Large intestine (tissue), 3 donors: ENCODE results near the gene UIMC1. TPM values are rescaled to one million over a fixed set of nuclear protein-coding genes. Genes with fewer than 3 reads are reported as not detected.

Experiments
- DNase-seq, 2 donors: peaks; one replicate each; pipeline versions ENCODE4 v3.0.0 to v3.0.0-alpha.2; 2013
- H3K27ac ChIP-seq: one replicate; pipeline ENCODE4 v1.5.1; 2013; ENCODE audit warnings: low read length
- H3K27me3 ChIP-seq: 2 replicates; pipeline ENCODE4 v1.6.1; 2013; ENCODE audit warnings: low read length; ENCODE audit not compliant: control insufficient read depth, insufficient read depth
- H3K36me3 ChIP-seq: 2 replicates; pipeline ENCODE4 v1.6.1; 2013; ENCODE audit warnings: low read length; ENCODE audit not compliant: control insufficient read depth, insufficient read depth
- H3K4me1 ChIP-seq: one replicate; pipeline ENCODE4 v1.6.1; 2013; ENCODE audit warnings: low read length; ENCODE audit not compliant: control insufficient read depth, insufficient read depth
- H3K4me3 ChIP-seq: one replicate; pipeline ENCODE4 v1.5.1; 2013; ENCODE audit warnings: low read length
- H3K9me3 ChIP-seq: one replicate; pipeline ENCODE4 v1.6.1; 2013; ENCODE audit warnings: mild to moderate bottlenecking, low read depth, low read length, moderate library complexity; ENCODE audit not compliant: control insufficient read depth
- WGBS: methylation state at CpG from one replicate; pipeline ENCODE4 v1.1.5; 2013; ENCODE audit warnings: low lambda C conversion rate; ENCODE audit not compliant: insufficient coverage; 5-methylcytosine and 5-hydroxymethylcytosine counted together
- polyA plus RNA-seq: library from polyadenylated mRNA; unstranded; fragments of 120-200 nt; gene quantifications from one replicate; pipeline ENCODE4 v1.2.1, GENCODE V29; 2013

Gene UIMC1
- polyA plus RNA-seq, 1 donor, result 31.1 TPM

DNA sequence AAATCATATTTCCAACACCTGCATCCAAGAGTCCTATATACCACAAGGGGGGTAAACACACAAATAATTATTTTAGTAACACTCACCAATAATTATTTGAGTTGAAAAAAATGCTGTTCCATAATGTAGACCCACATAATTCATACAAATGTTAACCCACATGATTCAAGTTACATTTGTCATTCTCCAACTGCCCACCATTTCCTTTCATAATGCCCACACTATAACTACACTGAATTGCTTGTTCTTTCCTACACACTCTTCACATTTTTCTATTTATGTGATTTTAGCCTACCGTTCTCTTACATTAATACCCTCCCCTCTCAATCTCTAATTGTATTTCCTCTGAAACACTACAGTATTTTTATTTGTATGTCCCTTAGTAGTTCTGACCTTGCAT lies 71.6 kb downstream of the UIMC1 start:
- H3K36me3 ChIP-seq, result peaks cover 35% of the 10 kb centered on the region

DNA sequence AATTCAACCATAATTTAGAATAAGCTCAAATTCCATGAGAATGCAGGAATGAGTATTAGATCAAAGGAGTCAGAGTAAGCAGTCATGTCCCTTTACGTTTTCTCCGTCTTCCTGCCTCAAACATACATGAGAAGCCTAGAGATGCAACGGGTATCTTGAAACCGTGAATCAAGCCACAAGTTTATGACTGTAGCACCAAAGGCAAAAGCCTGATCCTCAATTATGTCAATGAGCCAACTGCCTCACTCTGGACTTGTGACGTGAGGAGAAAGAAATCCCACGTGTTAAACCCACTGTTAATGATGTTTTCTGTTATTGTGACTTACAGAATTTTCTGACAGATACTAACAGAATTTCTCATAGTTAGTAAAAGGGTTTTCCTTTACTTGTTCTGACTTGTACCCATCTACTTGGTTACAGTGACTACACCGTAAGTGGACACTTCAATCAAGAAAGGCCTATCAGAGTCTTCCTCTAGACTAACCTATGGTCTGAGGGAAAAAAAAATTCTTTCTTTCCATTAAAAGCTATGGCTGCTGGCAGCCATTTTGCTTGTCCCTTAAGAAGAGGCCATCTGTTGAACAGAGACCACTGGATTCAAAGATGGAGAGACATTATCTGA lies 72.2 kb downstream of the UIMC1 start:
- H3K27me3 ChIP-seq, result no peaks in the 10 kb centered on the region
- no peak overlapping the region for H3K4me3 ChIP-seq
- DNase-seq, result no peak
- H3K36me3 ChIP-seq, result peaks cover 33% of the 10 kb centered on the region
- H3K4me1 ChIP-seq, result no peaks in the 10 kb centered on the region
- WGBS, result 92% methylated on average over 2 of the region's 7 CpGs
- no peaks in the 10 kb centered on the region for H3K9me3 ChIP-seq
- H3K27ac ChIP-seq, result no peak overlapping the region

More for the DNA sequence above, 71.6 kb downstream of the UIMC1 start:
- no peaks in the 10 kb centered on the region for H3K27me3 ChIP-seq
- no peak overlapping the region for H3K27ac ChIP-seq
- no peak for DNase-seq
- no peaks in the 10 kb centered on the region for H3K9me3 ChIP-seq
- WGBS, result 100% methylated on average over 1 of the region's 1 CpG
- no peak overlapping the region for H3K4me3 ChIP-seq
- H3K4me1 ChIP-seq, result no peaks in the 10 kb centered on the region

DNA sequence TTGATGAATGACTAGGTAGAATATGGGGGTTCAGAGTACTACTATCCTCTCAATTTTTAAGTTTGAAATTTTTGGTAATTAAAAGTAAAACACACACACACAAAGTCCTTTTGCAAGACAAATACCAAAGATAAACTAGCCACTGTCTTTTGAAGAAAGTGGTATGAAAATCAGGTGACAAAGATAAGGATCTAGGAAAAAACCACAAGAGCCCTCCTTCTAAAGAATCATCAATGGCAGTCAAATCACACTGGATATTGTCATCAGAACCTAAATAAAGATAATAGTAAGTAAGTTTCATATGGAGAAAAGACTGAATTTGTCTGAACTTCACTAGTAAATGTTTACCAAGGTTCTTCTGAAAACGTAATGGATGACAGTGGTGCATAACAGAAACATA lies 76.9 kb downstream of the UIMC1 start:
- Histone ChIP-seq H3K4me3 (no peak overlapping the region), H3K36me3 (peaks cover 20% of the 10 kb centered on the region), H3K4me1 (no peaks in the 10 kb centered on the region), H3K9me3 (no peaks in the 10 kb centered on the region), H3K27ac (no peak overlapping the region), H3K27me3 (no peaks in the 10 kb centered on the region)
- DNase-seq, result no peak
- WGBS, result no CpG with 5 or more reads among the region's 1 CpG

DNA sequence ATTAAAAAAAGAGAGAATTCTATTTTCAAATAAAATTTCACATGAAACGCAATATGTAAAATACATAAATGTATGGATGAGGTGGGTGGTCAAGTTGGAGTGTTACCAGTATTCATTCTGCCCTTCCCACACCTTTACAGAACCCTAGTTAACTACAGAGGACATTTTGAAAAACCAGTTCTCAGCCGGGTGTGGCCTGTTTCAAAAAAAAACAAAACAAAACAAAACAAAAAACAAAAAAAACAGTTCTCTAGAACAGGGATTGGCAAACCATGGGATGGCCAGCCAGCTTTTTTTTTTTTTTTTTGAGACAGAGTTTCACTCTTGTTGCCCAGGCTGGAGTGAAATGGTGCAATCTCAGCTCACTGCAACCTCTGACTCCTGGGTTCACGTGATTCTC lies 79.0 kb downstream of the UIMC1 start:
- no peak overlapping the region for H3K4me3 ChIP-seq
- H3K27me3 ChIP-seq, result no peaks in the 10 kb centered on the region
- H3K36me3 ChIP-seq, result peaks cover 8% of the 10 kb centered on the region
- H3K27ac ChIP-seq, result no peak overlapping the region
- WGBS, result 100% methylated on average over 1 of the region's 3 CpGs
- no peaks in the 10 kb centered on the region for H3K4me1 ChIP-seq
- no peaks in the 10 kb centered on the region for H3K9me3 ChIP-seq
- no peak for DNase-seq

DNA sequence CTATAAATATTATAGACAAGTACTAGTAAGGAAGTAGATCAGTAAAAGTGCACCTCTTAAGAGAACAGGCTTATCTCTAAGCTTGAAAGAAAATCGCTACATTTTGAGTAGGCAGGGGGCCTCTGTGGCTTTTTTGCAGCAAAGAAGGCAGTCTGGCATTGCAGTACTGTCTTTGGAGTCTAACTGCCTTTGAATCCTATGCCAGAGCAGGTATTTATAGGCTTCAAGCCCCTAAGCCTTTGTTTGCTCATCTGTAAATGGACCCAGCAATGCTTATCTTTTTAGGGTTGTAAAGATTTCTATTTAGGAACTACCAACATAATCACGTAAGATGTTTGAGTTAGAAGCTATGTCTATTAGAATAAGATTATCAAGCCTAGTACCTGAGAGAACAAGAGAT lies 83.8 kb downstream of the UIMC1 start:
- no peaks in the 10 kb centered on the region for H3K4me1 ChIP-seq
- 40% methylated on average over 1 of the region's 2 CpGs for WGBS
- peaks cover 2% of the 10 kb centered on the region for H3K36me3 ChIP-seq
- H3K27ac ChIP-seq, result no peak overlapping the region
- no peak for DNase-seq
- H3K9me3 ChIP-seq, result no peaks in the 10 kb centered on the region
- no peaks in the 10 kb centered on the region for H3K27me3 ChIP-seq
- H3K4me3 ChIP-seq, result no peak overlapping the region

DNA sequence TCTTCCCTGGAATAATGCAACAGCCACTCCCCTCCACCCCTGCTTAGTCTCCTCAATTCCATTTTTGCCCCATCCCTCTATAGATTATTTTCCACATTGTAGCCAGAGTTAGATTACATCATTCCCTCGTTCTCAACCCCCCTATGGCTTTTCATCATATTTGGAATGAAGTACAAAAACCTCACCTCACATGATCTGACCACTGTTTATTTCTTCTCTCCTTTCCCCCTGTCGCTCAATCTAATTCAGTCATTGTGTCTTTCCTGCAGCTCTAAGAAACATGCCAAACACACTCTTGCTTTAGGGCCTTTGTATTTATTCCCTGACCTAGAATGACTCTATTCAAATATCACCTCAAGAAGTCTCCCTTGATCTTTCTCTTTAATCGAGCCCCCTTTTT lies 84.9 kb downstream of the UIMC1 start:
- H3K27me3 ChIP-seq, result no peaks in the 10 kb centered on the region
- H3K27ac ChIP-seq, result no peak overlapping the region
- H3K4me1 ChIP-seq, result no peaks in the 10 kb centered on the region
- WGBS, result 78% methylated on average over 2 of the region's 3 CpGs
- no peak for DNase-seq
- H3K36me3 ChIP-seq, result peaks cover 7% of the 10 kb centered on the region
- no peaks in the 10 kb centered on the region for H3K9me3 ChIP-seq
- no peak overlapping the region for H3K4me3 ChIP-seq

DNA sequence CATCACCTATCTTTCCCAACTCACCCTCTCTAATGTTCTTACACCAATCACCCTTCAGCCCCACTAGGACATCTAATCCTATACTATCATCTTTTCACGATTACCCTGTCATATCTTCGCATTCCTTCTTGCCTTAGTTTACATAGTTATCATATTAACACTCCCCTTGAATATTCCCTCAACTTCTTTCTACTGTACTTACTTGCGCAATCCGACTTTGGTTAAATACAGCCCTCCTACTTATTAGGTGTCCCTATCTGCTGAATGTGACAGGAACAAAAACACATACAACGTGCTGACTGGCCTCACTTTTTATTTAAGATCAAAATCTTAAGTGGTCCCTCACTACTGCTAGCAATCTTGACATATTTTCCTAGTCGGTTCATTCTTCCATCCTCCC lies 88.0 kb downstream of the UIMC1 start:
- no peak overlapping the region for H3K27ac ChIP-seq
- 95% methylated on average over 4 of the region's 6 CpGs for WGBS
- no peaks in the 10 kb centered on the region for H3K9me3 ChIP-seq

DNA sequence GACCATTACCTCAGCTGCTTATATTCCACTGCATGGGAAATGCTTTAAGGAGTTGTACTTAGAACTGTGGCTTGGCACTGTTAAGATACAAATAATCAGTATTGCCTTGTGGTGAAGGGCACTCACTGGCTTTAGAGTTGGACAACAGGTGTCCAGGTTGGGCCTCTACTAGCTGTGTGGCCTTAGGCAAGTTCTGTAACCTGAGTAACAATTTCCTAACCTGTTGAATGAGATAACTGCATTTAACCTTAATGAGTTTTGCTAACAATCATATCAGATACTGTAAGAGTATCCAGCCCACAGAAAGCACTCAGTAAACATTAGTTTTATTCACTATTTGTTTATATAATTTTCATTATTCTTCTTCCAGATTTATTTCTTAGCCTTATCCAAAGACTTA lies 90.2 kb downstream of the UIMC1 start:
- Histone ChIP-seq H3K9me3 (no peaks in the 10 kb centered on the region), H3K27ac (no peak overlapping the region), H3K36me3 (peaks cover 13% of the 10 kb centered on the region), H3K4me1 (no peaks in the 10 kb centered on the region), H3K4me3 (no peak overlapping the region), H3K27me3 (no peaks in the 10 kb centered on the region)
- DNase-seq, result no peak

More for the DNA sequence above, 88.0 kb downstream of the UIMC1 start:
- DNase-seq, result no peak
- H3K36me3 ChIP-seq, result peaks cover 13% of the 10 kb centered on the region
- no peak overlapping the region for H3K4me3 ChIP-seq
- H3K27me3 ChIP-seq, result no peaks in the 10 kb centered on the region
- no peaks in the 10 kb centered on the region for H3K4me1 ChIP-seq

DNA sequence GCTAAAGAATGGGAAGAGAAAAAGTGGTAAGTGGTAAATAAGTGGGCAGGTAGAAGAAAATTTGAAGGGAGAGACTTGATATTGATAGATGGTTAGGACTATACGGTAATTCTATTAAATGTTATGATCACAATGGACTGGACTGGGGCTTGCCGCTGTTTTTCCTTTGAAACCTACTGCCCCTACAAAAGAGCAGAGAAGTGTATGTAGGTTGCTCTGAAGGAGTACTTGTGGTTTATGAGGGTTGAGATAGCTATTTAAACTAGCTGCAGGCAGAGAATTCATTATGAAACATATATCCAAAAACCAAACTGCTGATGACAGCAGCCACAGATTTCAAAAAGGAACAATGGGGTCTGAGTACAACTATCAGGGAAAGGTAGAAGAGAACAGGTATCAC lies 90.7 kb downstream of the UIMC1 start:
- no peak for DNase-seq
- peaks cover 13% of the 10 kb centered on the region for H3K36me3 ChIP-seq
- no peak overlapping the region for H3K4me3 ChIP-seq
- H3K4me1 ChIP-seq, result no peaks in the 10 kb centered on the region
- no peak overlapping the region for H3K27ac ChIP-seq
- WGBS, result no CpG with 5 or more reads among the region's 2 CpGs
- H3K9me3 ChIP-seq, result no peaks in the 10 kb centered on the region
- H3K27me3 ChIP-seq, result no peaks in the 10 kb centered on the region

DNA sequence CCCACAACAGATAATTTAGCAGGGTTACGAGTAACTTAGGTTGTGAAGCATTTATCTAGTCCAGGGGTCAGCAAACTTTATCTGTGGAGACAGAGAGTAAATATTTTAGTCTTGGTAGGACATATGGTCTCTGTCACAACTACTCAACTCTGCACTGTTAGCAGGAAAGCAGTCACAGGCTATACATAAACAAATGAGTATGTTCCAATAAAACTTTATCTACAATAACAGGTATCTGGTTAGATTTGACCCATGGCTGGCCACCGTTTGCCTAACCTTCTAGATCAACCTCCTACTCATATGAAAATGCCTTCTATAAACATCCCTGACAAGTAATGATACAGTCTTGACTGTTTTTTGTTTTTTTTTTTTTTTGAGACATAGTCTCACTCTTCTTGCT lies 94.5 kb downstream of the UIMC1 start:
- no peak for DNase-seq
- no peak overlapping the region for H3K4me3 ChIP-seq
- no peak overlapping the region for H3K27ac ChIP-seq
- no peaks in the 10 kb centered on the region for H3K9me3 ChIP-seq
- H3K36me3 ChIP-seq, result peaks cover 30% of the 10 kb centered on the region
- H3K27me3 ChIP-seq, result no peaks in the 10 kb centered on the region
- WGBS, result no CpG with 5 or more reads among the region's 2 CpGs
- no peaks in the 10 kb centered on the region for H3K4me1 ChIP-seq

DNA sequence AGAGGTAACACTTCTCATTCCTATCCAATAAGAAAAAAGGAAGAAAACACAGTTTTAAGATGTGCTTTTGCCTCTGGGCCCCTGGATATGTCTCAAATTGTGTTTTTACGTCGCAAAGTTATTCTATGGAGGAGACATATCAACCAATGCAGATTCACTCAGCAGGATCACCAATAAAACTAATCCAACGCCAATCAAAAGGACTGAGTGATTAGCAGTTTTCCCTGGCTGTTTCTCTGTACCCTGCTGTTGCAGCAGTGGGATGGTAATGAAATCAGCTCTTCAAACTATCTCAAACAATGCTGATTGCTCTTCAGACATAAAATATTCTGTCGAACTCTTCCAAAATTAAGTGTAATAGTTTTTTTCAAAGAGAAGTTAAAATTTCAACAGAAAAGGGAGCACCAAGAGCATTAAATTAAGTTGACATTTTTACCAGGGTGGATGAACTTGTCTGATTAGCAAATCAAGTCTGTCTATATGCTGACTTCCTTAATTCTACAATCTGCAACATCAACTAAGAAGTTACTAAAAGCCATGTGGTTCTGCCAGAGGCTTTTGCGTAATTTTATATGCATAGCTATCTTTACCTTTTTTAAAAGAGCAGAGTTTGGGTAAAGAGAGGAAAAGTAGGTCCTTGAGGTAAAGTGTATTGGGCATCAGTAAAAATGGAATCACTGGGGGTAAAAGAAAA lies 97.8 kb downstream of the UIMC1 start:
- no peak for DNase-seq
- Histone ChIP-seq H3K27ac (no peak overlapping the region), H3K9me3 (no peaks in the 10 kb centered on the region), H3K27me3 (no peaks in the 10 kb centered on the region), H3K4me1 (no peaks in the 10 kb centered on the region), H3K36me3 (peaks cover 56% of the 10 kb centered on the region), H3K4me3 (no peak overlapping the region)
- WGBS, result 88% methylated on average over 2 of the region's 5 CpGs
